ENCODE data around the gene TNS1. TPM values are rescaled to one million over a fixed set of nuclear protein-coding genes. Genes with fewer than 3 reads are reported as not detected.

The TNS1 gene
- total RNA-seq, 1 donor from 2014 or later = 7.9 TPM

DNA sequence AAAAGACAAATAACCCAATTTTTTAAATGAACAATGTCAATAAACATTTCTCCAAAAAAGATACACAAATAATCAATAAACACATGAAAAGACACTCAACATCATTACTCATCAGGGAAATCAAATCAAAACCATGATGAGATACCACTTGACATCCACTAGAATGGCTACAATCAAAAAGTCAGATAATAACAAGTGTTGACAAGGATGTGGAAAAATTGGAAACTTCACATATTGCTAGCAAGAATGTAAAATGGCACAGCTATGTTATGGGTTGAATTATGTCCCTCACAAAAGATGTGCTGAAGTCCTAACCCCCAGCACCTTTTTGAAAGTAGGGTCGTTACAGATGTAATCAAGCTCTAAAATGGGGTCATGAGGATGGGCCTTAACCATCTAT, 33.2 kb downstream of the TNS1 start:
- Mint-ChIP-seq H3K4me1 (ENCODE audit: low read depth) (peaks cover 11% of the 10 kb centered on the region), H3K27me3 (no peaks in the 10 kb centered on the region), H3K27ac (no peak overlapping the region), H3K9me3 (ENCODE audit: low read depth) (peaks cover 3% of the 10 kb centered on the region), H3K4me3 (ENCODE audit: low read depth) (no peak overlapping the region), H3K36me3 (ENCODE audit: insufficient read depth) (no peaks in the 10 kb centered on the region)
- TF ChIP-seq, protein P1, sequence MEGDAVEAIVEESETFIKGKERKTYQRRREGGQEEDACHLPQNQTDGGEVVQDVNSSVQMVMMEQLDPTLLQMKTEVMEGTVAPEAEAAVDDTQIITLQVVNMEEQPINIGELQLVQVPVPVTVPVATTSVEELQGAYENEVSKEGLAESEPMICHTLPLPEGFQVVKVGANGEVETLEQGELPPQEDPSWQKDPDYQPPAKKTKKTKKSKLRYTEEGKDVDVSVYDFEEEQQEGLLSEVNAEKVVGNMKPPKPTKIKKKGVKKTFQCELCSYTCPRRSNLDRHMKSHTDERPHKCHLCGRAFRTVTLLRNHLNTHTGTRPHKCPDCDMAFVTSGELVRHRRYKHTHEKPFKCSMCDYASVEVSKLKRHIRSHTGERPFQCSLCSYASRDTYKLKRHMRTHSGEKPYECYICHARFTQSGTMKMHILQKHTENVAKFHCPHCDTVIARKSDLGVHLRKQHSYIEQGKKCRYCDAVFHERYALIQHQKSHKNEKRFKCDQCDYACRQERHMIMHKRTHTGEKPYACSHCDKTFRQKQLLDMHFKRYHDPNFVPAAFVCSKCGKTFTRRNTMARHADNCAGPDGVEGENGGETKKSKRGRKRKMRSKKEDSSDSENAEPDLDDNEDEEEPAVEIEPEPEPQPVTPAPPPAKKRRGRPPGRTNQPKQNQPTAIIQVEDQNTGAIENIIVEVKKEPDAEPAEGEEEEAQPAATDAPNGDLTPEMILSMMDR (IDR thresholded peaks at IDR 0.05; ENCODE audit: unreplicated experiment) = no peak
- no peak for DNase-seq (ENCODE audit: low spot score, unreplicated experiment)

DNA sequence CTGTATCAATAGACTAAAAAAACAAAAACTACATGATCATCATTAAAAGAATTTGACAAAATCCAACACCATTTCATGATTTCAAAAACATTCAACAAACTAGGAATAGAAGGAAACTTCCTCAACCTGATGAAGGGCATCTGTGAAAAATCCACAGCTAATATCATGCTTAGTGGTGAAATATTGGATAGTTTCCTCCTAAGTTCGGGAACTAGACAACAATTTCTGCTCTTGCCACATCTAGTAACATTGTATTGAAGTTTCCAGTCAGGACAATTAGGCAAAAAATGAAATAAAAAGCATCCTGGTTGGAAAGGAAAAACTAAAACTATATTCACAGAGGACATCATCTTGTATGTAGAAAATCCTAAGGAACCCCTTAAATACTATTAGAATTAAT, 34.8 kb downstream of the TNS1 start:
- H3K36me3 Mint-ChIP-seq (ENCODE audit: insufficient read depth) = no peaks in the 10 kb centered on the region
- peaks cover 14% of the 10 kb centered on the region for H3K4me1 Mint-ChIP-seq (ENCODE audit: low read depth)
- peaks cover under 1% of the 10 kb centered on the region for H3K27me3 Mint-ChIP-seq
- no peak overlapping the region for H3K27ac Mint-ChIP-seq
- no peak for DNase-seq (ENCODE audit: low spot score, unreplicated experiment)
- H3K4me3 Mint-ChIP-seq (ENCODE audit: low read depth) = no peak overlapping the region
- H3K9me3 Mint-ChIP-seq (ENCODE audit: low read depth) = peaks cover 3% of the 10 kb centered on the region
- TF ChIP-seq, protein P1 (IDR thresholded peaks at IDR 0.05; ENCODE audit: unreplicated experiment) = no peak

DNA sequence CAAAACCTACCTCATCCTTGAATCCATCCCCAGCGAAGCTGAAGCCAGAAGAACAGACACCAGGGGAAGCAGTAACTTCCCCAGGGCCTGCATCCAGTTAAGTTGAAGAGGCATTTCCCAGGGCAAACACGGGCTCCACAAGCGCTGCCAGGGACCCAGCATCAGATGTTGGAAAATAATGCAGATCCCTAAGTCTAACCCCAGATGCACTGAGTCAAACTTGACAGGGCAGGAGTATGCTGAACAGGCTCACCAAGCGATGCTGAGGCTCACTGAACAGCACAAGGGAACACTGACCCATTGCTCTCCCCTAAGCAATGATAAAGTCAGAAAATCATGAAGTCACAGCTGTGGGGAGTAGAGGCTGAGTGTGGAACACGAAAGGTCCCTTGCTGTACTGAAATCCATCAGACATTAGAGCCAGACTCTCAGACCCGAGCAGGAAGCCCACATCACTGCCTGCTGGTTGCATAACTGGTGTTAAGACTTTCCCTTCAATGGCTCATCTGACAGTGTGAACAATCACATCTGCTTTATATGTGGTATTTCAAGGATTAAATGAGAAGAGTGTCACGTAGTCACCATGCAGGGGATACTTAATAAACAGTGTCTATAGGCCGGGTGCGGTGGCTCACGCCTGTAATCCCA, 36.2 kb downstream of the TNS1 start:
- Mint-ChIP-seq H3K4me1 (ENCODE audit: low read depth) (peaks cover 14% of the 10 kb centered on the region), H3K4me3 (ENCODE audit: low read depth) (no peak overlapping the region), H3K36me3 (ENCODE audit: insufficient read depth) (no peaks in the 10 kb centered on the region), H3K27ac (no peak overlapping the region), H3K9me3 (ENCODE audit: low read depth) (peaks cover 3% of the 10 kb centered on the region), H3K27me3 (peaks cover 7% of the 10 kb centered on the region)
- TF ChIP-seq, protein P1 (IDR thresholded peaks at IDR 0.05; ENCODE audit: unreplicated experiment) = no peak
- DNase-seq (ENCODE audit: low spot score, unreplicated experiment) = no peak

DNA sequence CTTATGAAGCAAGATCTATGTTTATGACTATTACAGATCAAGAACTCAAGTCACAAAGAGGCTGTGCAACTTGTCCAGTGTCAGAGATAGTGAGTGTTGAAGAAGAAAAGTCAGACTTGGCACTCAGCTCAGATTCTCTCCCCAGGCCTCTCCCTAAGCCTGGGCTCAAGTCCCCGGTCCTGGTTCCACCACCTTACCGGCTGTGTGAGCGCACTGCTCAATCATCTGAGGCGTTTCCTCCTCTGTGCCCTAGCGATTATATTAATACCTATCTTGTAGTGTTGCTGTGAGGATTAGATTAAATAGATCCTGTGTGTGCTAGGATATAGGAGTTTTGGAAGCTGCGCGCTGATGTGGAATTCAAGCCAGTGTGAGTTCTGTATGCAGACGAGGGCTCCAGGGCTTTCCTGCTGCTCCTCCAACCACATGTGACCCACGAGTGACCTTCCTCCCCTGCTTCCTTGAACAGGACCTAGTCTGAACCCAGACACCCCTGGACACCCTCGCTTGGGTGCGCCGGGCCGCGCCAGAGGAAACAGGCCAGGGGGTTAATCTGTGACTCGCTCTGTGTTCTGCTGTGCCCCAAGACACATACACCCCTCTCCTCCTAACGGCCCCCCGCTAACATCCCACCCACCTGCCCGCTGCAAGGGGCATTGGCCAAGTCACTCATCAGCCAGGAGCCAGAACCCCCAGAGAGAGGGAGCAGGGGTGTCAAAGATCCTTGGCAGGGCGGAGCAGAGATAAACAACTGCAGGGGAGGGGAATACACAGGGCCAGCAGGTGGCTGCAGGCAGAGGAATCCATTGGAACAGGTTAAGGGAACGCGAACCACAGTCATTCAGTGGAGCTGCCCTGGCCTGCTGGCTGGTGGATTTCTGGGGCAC, 38.3 kb downstream of the TNS1 start:
- Mint-ChIP-seq H3K4me1 (ENCODE audit: low read depth) (peaks cover 20% of the 10 kb centered on the region), H3K36me3 (ENCODE audit: insufficient read depth) (no peaks in the 10 kb centered on the region), H3K4me3 (ENCODE audit: low read depth) (no peak overlapping the region), H3K9me3 (ENCODE audit: low read depth) (no peaks in the 10 kb centered on the region), H3K27ac (peak overlapping the region; percentile 89), H3K27me3 (peaks cover 7% of the 10 kb centered on the region)
- DNase-seq (ENCODE audit: low spot score, unreplicated experiment) = no peak
- TF ChIP-seq, protein P1 (IDR thresholded peaks at IDR 0.05; ENCODE audit: unreplicated experiment) = no peak

DNA sequence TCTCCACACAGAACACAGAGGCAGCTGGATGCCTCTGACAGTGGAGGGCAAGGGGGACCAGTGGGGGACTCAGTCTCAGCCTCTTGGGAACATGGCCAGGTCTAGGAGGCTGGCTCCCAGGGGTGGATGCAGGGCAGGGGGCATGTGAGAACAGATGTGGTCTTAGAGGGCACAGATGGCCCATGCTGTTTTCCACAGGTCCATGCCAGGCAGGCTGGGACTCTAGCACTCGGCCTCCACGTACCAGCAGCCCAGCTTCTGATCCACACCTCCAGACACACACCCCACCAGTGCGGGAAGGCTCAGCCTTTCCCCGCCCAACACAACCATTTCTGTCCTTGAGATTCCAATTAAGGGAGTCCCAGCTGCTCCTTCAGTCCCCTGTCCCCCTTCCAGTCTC, 42.4 kb downstream of the TNS1 start:
- no peak for DNase-seq (ENCODE audit: low spot score, unreplicated experiment)
- TF ChIP-seq, protein P1 (IDR thresholded peaks at IDR 0.05; ENCODE audit: unreplicated experiment) = no peak
- Mint-ChIP-seq H3K4me1 (ENCODE audit: low read depth) (peaks cover 15% of the 10 kb centered on the region), H3K27ac (peak overlapping the region; percentile 29), H3K27me3 (peaks cover 15% of the 10 kb centered on the region), H3K9me3 (ENCODE audit: low read depth) (no peaks in the 10 kb centered on the region), H3K4me3 (ENCODE audit: low read depth) (no peak overlapping the region), H3K36me3 (ENCODE audit: insufficient read depth) (no peaks in the 10 kb centered on the region)
